Trophoblast cell (in vitro differentiated cells and primary cell): Measurements from ENCODE around the gene EIF2S2.

Source experiments
- DNase-seq, 2 donors: peaks; one replicate each; pipeline ENCODE4 v3.0.0-alpha.2; 2016
- H2AFZ ChIP-seq: 2 replicates; pipeline ENCODE4 v1.6.1; 2013; ENCODE audit warnings: low read length, moderate library complexity, mild to moderate bottlenecking; ENCODE audit not compliant: insufficient read depth, poor library complexity
- H2AK5ac ChIP-seq: 2 replicates; pipeline ENCODE4 v1.6.1; 2013; ENCODE audit warnings: mild to moderate bottlenecking, low read length
- H2BK120ac ChIP-seq: 2 replicates; pipeline ENCODE4 v1.6.1; 2013; ENCODE audit warnings: low read length, mild to moderate bottlenecking, moderate library complexity; ENCODE audit not compliant: insufficient read depth, poor library complexity
- H2BK12ac ChIP-seq: 2 replicates; pipeline ENCODE4 v1.6.1; 2013; ENCODE audit warnings: mild to moderate bottlenecking, low read length, moderate library complexity
- H2BK5ac ChIP-seq: 2 replicates; pipeline ENCODE4 v1.6.1; 2013; ENCODE audit warnings: low read length, low read depth, moderate library complexity, mild to moderate bottlenecking; ENCODE audit not compliant: poor library complexity
- H3K14ac ChIP-seq: 2 replicates; pipeline ENCODE4 v1.6.1; 2013; ENCODE audit warnings: mild to moderate bottlenecking, low read length
- H3K18ac ChIP-seq: 2 replicates; pipeline ENCODE4 v1.6.1; 2013; ENCODE audit warnings: mild to moderate bottlenecking, low read length
- H3K23ac ChIP-seq: 2 replicates; pipeline ENCODE4 v1.6.1; 2013; ENCODE audit warnings: low read length
- H3K27ac ChIP-seq: 2 replicates; pipeline ENCODE4 v1.5.1; 2013; ENCODE audit warnings: low read depth, mild to moderate bottlenecking, inconsistent platforms, low read length, moderate library complexity
- H3K27me3 ChIP-seq: 2 replicates; pipeline ENCODE4 v1.6.1; 2013; ENCODE audit warnings: inconsistent platforms, mild to moderate bottlenecking, low read length, moderate library complexity; ENCODE audit not compliant: insufficient read depth
- H3K36me3 ChIP-seq, 2 experiments: 1 replicate in 1 of 2; 2 replicates in 1 of 2; pipeline ENCODE4 v1.6.1; 2013; ENCODE audit warnings: low read length in 2 of 2, mild to moderate bottlenecking in 2 of 2, moderate library complexity in 1 of 2; ENCODE audit not compliant: insufficient read depth in 2 of 2, control insufficient read depth in 1 of 2
- H3K4ac ChIP-seq: 2 replicates; pipeline ENCODE4 v1.6.1; 2013; ENCODE audit warnings: low read depth, mild to moderate bottlenecking, low read length, moderate library complexity
- H3K4me1 ChIP-seq, 2 experiments: 1 replicate in 1 of 2; 2 replicates in 1 of 2; pipeline ENCODE4 v1.6.1; 2013; ENCODE audit warnings: low read length in 2 of 2, mild to moderate bottlenecking in 2 of 2, moderate library complexity in 1 of 2; ENCODE audit not compliant: insufficient read depth in 2 of 2, control insufficient read depth in 1 of 2
- H3K4me2 ChIP-seq: 2 replicates; pipeline ENCODE4 v1.6.1; 2013; ENCODE audit warnings: inconsistent platforms, mild to moderate bottlenecking, low read length, moderate library complexity
- H3K4me3 ChIP-seq: 2 replicates; pipeline ENCODE4 v1.5.1; 2013; ENCODE audit warnings: mild to moderate bottlenecking, low read depth, low read length, inconsistent platforms
- H3K79me1 ChIP-seq: one replicate; pipeline ENCODE4 v1.6.1; 2013; ENCODE audit warnings: low read length
- H3K79me2 ChIP-seq: 2 replicates; pipeline ENCODE4 v1.6.1; 2013; ENCODE audit warnings: low read length, mild to moderate bottlenecking; ENCODE audit not compliant: control insufficient read depth, insufficient read depth, poor library complexity
- H3K9ac ChIP-seq: 2 replicates; pipeline ENCODE4 v1.6.1; 2013; ENCODE audit warnings: mild to moderate bottlenecking, low read length
- H3K9me3 ChIP-seq: 2 replicates; pipeline ENCODE4 v1.6.1; 2013; ENCODE audit warnings: low read depth, mild to moderate bottlenecking, control low read depth, inconsistent platforms, low read length; ENCODE audit not compliant: insufficient read depth
- H4K12ac ChIP-seq: 2 replicates; pipeline ENCODE4 v1.6.1; 2013; ENCODE audit warnings: low read depth, mild to moderate bottlenecking, low read length, moderate library complexity
- H4K8ac ChIP-seq: 2 replicates; pipeline ENCODE4 v1.6.1; 2013; ENCODE audit warnings: low read depth, mild to moderate bottlenecking, low read length, moderate library complexity
- H4K91ac ChIP-seq: one replicate; pipeline ENCODE4 v1.6.1; 2013; ENCODE audit warnings: low read depth, mild to moderate bottlenecking, low read length, moderate library complexity
- WGBS: extraction: QIAGEN DNeasy Blood & Tissue Kit; methylation state at CpG from one replicate; pipeline ENCODE4 v1.1.7; 2013; ENCODE audit warnings: missing lambda C conversion rate; ENCODE audit not compliant: insufficient read length, insufficient coverage; ENCODE audit errors: extremely low coverage; 5-methylcytosine and 5-hydroxymethylcytosine counted together

EIF2S2 gene

DNA sequence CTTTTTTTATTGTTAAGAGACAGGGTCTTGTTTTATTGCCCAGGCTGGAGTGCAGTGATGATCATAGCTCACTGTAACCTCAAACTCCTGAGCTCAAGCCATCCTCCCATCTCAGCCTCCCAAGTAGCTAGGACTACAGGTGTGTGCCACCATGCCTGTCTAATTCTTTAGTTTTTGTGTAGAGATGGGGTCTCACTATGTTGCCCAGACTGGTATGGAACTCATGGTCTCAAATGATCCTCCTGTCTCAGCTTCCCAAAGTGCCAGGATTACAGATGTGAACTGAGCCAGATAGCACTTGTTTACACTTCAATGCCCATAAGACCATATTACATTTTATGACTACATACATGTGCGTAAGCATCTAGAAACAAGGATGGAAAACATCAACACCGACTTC, 18.1 kb downstream of the EIF2S2 start:
- Histone ChIP-seq H3K4me1 (no peaks in the 10 kb centered on the region), H3K9ac (no peak overlapping the region), H3K4ac (no peak overlapping the region), H2BK120ac (no peak overlapping the region), H2AFZ (no peak overlapping the region), H3K27ac (no peak overlapping the region), H2BK5ac (no peak overlapping the region), H3K79me2 (no peaks in the 10 kb centered on the region), H3K79me1 (no peaks in the 10 kb centered on the region), H4K8ac (no peak overlapping the region), H3K36me3 (peaks cover 41 to 59% of the 10 kb centered on the region in 2 experiments), H3K14ac (no peak overlapping the region), H3K23ac (no peak overlapping the region), H4K12ac (no peak overlapping the region), H3K18ac (no peak overlapping the region), H3K4me3 (no peak overlapping the region), H3K9me3 (no peaks in the 10 kb centered on the region), H3K27me3 (no peaks in the 10 kb centered on the region), H2AK5ac (no peak overlapping the region), H3K4me2 (no peak overlapping the region), H4K91ac (no peak overlapping the region), H2BK12ac (no peak overlapping the region)
- DNase-seq = no peak
- WGBS = no CpG with 5 or more reads among the region's 2 CpGs

- Histone ChIP-seq H3K4ac (no peak overlapping the region), H2BK12ac (no peak overlapping the region), H3K4me1 (no peaks in the 10 kb centered on the region), H3K36me3 (peaks cover 42 to 64% of the 10 kb centered on the region in 2 experiments), H3K4me2 (no peak overlapping the region), H3K27ac (no peak overlapping the region), H3K9ac (no peak overlapping the region), H2BK120ac (no peak overlapping the region), H3K79me2 (no peaks in the 10 kb centered on the region), H2BK5ac (no peak overlapping the region), H3K14ac (no peak overlapping the region), H2AFZ (no peak overlapping the region), H3K79me1 (no peaks in the 10 kb centered on the region), H4K91ac (no peak overlapping the region), H4K8ac (no peak overlapping the region), H4K12ac (no peak overlapping the region), H3K27me3 (no peaks in the 10 kb centered on the region), H3K23ac (no peak overlapping the region), H3K18ac (no peak overlapping the region), H3K4me3 (no peak overlapping the region), H3K9me3 (no peaks in the 10 kb centered on the region), H2AK5ac (no peak overlapping the region)
- WGBS = no CpG with 5 or more reads among the region's 6 CpGs
- DNase-seq = no peak
These were observed 20.3 kb downstream of the EIF2S2 start for GRCh38 chr20:34091637-34092200.

GRCh38 chr20:34090645-34091044, 21.4 kb downstream of the EIF2S2 start:
- H3K4me2 ChIP-seq = no peak overlapping the region
- H4K12ac ChIP-seq = no peak overlapping the region
- H3K36me3 ChIP-seq = peaks cover 37 to 59% of the 10 kb centered on the region in 2 experiments
- H2BK120ac ChIP-seq = no peak overlapping the region
- H3K79me2 ChIP-seq = no peaks in the 10 kb centered on the region
- no CpG with 5 or more reads among the region's 2 CpGs for WGBS
- no peaks in the 10 kb centered on the region for H3K9me3 ChIP-seq
- no peak overlapping the region for H2BK5ac ChIP-seq
- no peak overlapping the region for H3K4ac ChIP-seq
- H3K9ac ChIP-seq = no peak overlapping the region
- no peak overlapping the region for H4K91ac ChIP-seq
- no peak overlapping the region for H2BK12ac ChIP-seq
- H3K23ac ChIP-seq = no peak overlapping the region
- H3K4me3 ChIP-seq = no peak overlapping the region
- H3K4me1 ChIP-seq = no peaks in the 10 kb centered on the region
- no peaks in the 10 kb centered on the region for H3K27me3 ChIP-seq
- no peak overlapping the region for H2AK5ac ChIP-seq
- no peak overlapping the region for H2AFZ ChIP-seq
- H3K27ac ChIP-seq = no peak overlapping the region
- no peak overlapping the region for H4K8ac ChIP-seq
- DNase-seq = no peak
- H3K14ac ChIP-seq = no peak overlapping the region
- H3K79me1 ChIP-seq = no peaks in the 10 kb centered on the region
- no peak overlapping the region for H3K18ac ChIP-seq

DNA sequence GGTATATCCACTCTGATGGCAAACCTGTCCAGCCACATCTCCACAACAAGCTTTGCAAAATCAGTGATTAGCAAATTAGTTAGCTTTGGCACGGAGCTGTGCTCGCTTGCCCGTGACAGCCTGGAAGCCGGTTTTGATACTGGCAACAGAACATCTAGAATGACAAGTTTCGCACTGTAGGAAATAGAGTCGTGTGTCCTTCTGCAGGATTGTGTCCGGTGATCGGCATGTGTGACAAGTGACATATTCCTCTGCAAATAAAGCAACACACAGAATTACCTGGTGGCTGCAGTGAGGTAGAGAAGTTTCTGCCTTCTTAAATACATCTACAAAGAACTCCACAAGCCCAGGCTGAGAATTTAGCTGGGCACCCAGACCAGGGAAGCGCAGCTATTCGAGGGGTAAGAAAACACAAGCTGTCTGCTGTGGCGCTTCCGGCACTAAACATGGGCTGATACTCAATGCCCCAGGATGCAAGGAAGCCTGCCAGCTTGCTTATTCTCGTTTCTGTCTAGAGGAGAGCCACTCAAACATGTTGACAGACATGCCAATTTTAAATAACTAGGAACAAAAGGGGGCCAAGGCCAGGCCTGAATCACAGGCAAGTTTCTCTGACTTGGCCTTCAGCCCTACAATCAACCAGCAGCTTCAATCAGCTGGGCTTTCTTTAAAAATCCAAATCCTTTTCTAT, 22.2 kb downstream of the EIF2S2 start:
- no peak overlapping the region for H4K12ac ChIP-seq
- no CpG with 5 or more reads among the region's 13 CpGs for WGBS
- no peak for DNase-seq

More for the DNA sequence above, 22.2 kb downstream of the EIF2S2 start:
- Histone ChIP-seq H3K79me1 (no peaks in the 10 kb centered on the region), H3K9me3 (no peaks in the 10 kb centered on the region), H2BK120ac (no peak overlapping the region), H3K4me3 (no peak overlapping the region), H3K36me3 (peaks cover 33 to 56% of the 10 kb centered on the region in 2 experiments), H3K27me3 (no peaks in the 10 kb centered on the region), H4K8ac (no peak overlapping the region), H3K4me2 (no peak overlapping the region), H4K91ac (no peak overlapping the region), H3K79me2 (no peaks in the 10 kb centered on the region), H3K9ac (peak overlapping the region; percentile 40), H3K4ac (no peak overlapping the region), H3K14ac (no peak overlapping the region), H3K23ac (no peak overlapping the region), H3K27ac (no peak overlapping the region), H2BK5ac (no peak overlapping the region), H3K18ac (no peak overlapping the region), H2BK12ac (no peak overlapping the region), H3K4me1 (no peaks in the 10 kb centered on the region), H2AK5ac (no peak overlapping the region), H2AFZ (no peak overlapping the region)
